IMR-90 (cell line): ENCODE results near the gene CDK6. TPM values are rescaled to one million over a fixed set of nuclear protein-coding genes. Genes with fewer than 3 reads are reported as not detected.

ENCODE experiments used
- ATAC-seq: fragments of 200-7000 bp; cut with Tn5 transposase; 2 replicates; pipeline ENCODE4 v1.9.1; 2020; ENCODE audit warnings: low read depth, mild to moderate bottlenecking, moderate library complexity
- BruUV-seq: library from RNA; stranded (reverse); fragments of 400-500 nt; replicated peaks from 2 replicates; lab custom pipeline; 2021; lab: Mats Ljungman, UMichigan
- CTCF ChIA-PET: fragments of 300-600 bp; formaldehyde crosslinking; extraction: SDS; loops from one replicate; lab custom pipeline; 2021; ENCODE audit warnings: antibody characterized with exemption; lab: Yijun Ruan, JAX
- POLR2A ChIA-PET: fragments of 300-600 bp; sonication (Branson Sonifier 250); formaldehyde crosslinking; loops from one replicate; lab custom pipeline; 2022; ENCODE audit warnings: antibody characterized with exemption; ENCODE audit not compliant: unreplicated experiment; lab: Charles Lee
- DNase-seq: peaks from one replicate; pipeline ENCODE4 v3.0.0; 2013
- H2AFZ ChIP-seq: replicated peaks from 2 replicates; pipeline ENCODE3; 2013; ENCODE audit warnings: low read length, mild to moderate bottlenecking; ENCODE audit not compliant: poor library complexity
- H2AK5ac ChIP-seq: 2 replicates; pipeline ENCODE4 v1.6.1; 2013; ENCODE audit warnings: low read depth, low read length, inconsistent platforms
- H2AK9ac ChIP-seq: replicated peaks from 2 replicates; pipeline ENCODE3; 2013; ENCODE audit warnings: mild to moderate bottlenecking, low read depth, low read length, moderate library complexity; ENCODE audit not compliant: poor library complexity
- H2BK120ac ChIP-seq: 2 replicates; pipeline ENCODE4 v1.6.1; 2013; ENCODE audit warnings: low read depth, low read length, inconsistent platforms
- H2BK15ac ChIP-seq: 3 replicates; pipeline ENCODE4 v1.6.1; 2013; ENCODE audit warnings: low read depth, low read length, inconsistent platforms
- H2BK20ac ChIP-seq: 2 replicates; pipeline ENCODE4 v1.6.1; 2013; ENCODE audit warnings: low read depth, mild to moderate bottlenecking, inconsistent platforms, low read length, moderate library complexity
- H2BK5ac ChIP-seq: 2 replicates; pipeline ENCODE4 v1.6.1; 2013; ENCODE audit warnings: mild to moderate bottlenecking, low read depth, low read length, inconsistent platforms; ENCODE audit not compliant: poor library complexity, severe bottlenecking
- H3K14ac ChIP-seq: replicated peaks from 2 replicates; pipeline ENCODE4 v1.6.1; 2013; ENCODE audit warnings: low read depth, low read length, inconsistent platforms
- H3K18ac ChIP-seq: 2 replicates; pipeline ENCODE4 v1.6.1; 2013; ENCODE audit warnings: low read depth, low read length, control low read depth
- H3K23ac ChIP-seq: 2 replicates; pipeline ENCODE4 v1.6.1; 2013; ENCODE audit warnings: low read depth, low read length, inconsistent platforms
- H3K27ac ChIP-seq: 2 replicates; pipeline ENCODE4 v1.5.1; 2013; ENCODE audit warnings: mild to moderate bottlenecking, control low read depth, low read length; ENCODE audit not compliant: insufficient read depth
- H3K27me3 ChIP-seq: 2 replicates; pipeline ENCODE4 v1.6.1; 2013; ENCODE audit warnings: low read length; ENCODE audit not compliant: control insufficient read depth, insufficient read depth
- H3K36me3 ChIP-seq: 2 replicates; pipeline ENCODE4 v1.6.1; 2013; ENCODE audit warnings: low read length, mixed read lengths; ENCODE audit not compliant: control insufficient read depth, insufficient read depth
- H3K4ac ChIP-seq: 2 replicates; pipeline ENCODE4 v1.6.1; 2013; ENCODE audit warnings: low read depth, low read length, inconsistent platforms
- H3K4me1 ChIP-seq: 2 replicates; pipeline ENCODE4 v1.6.1; 2013; ENCODE audit warnings: low read length, mixed read lengths; ENCODE audit not compliant: control insufficient read depth, insufficient read depth
- H3K4me2 ChIP-seq: 2 replicates; pipeline ENCODE4 v1.6.1; 2013; ENCODE audit warnings: low read depth, mild to moderate bottlenecking, control low read depth, low read length, moderate library complexity
- H3K4me3 ChIP-seq: 2 replicates; pipeline ENCODE4 v1.5.1; 2013; ENCODE audit warnings: low read depth, mild to moderate bottlenecking, control low read depth, low read length, moderate library complexity; ENCODE audit not compliant: insufficient read depth
- H3K56ac ChIP-seq: 2 replicates; pipeline ENCODE4 v1.6.1; 2013; ENCODE audit warnings: low read length, inconsistent platforms; ENCODE audit not compliant: insufficient read depth; ENCODE audit errors: extremely low read depth
- H3K79me1 ChIP-seq, 2 experiments: 2 replicates each; pipeline ENCODE4 v1.6.1; 2013; ENCODE audit warnings: low read length in 2 of 2, inconsistent platforms in 1 of 2, low read depth in 1 of 2
- H3K9ac ChIP-seq: 2 replicates; pipeline ENCODE4 v1.6.1; 2013; ENCODE audit warnings: low read depth, low read length, control low read depth
- H3K9me1 ChIP-seq: 2 replicates; pipeline ENCODE4 v1.6.1; 2013; ENCODE audit warnings: low read length, inconsistent platforms; ENCODE audit not compliant: insufficient read depth
- H3K9me3 ChIP-seq: 2 replicates; pipeline ENCODE4 v1.6.1; 2013; ENCODE audit warnings: low read length; ENCODE audit not compliant: control insufficient read depth, insufficient read depth
- H4K20me1 ChIP-seq: 2 replicates; pipeline ENCODE4 v1.6.1; 2013; ENCODE audit warnings: low read length, inconsistent platforms; ENCODE audit not compliant: insufficient read depth
- H4K5ac ChIP-seq: 2 replicates; pipeline ENCODE4 v1.6.1; 2013; ENCODE audit warnings: mild to moderate bottlenecking, low read depth, low read length, control low read depth
- H4K8ac ChIP-seq, 2 experiments: 2 replicates each; pipeline ENCODE4 v1.6.1; 2013; ENCODE audit warnings: low read depth in 2 of 2, low read length in 2 of 2, control low read depth in 1 of 2, inconsistent platforms in 1 of 2
- H4K91ac ChIP-seq: 2 replicates; pipeline ENCODE4 v1.6.1; 2013; ENCODE audit warnings: low read depth, low read length, inconsistent platforms; ENCODE audit not compliant: insufficient read depth
- BHLHE40 ChIP-seq: fragments of 150-350 bp; IDR thresholded peaks from 2 replicates; pipeline ENCODE4 v1.6.1; 2016; ENCODE audit warnings: mild to moderate bottlenecking, low read depth, low read length
- CEBPB ChIP-seq: IDR thresholded peaks from 2 replicates; pipeline ENCODE4 v1.6.1; 2012; ENCODE audit warnings: low read depth, low read length, improper control_type of control experiment
- CHD1 ChIP-seq: IDR thresholded peaks from 2 replicates; pipeline ENCODE4 v1.6.1; 2012; ENCODE audit warnings: low read depth, low read length, improper control_type of control experiment
- CTCF ChIP-seq: conservative IDR thresholded peaks from 2 replicates; pipeline ENCODE4 v1.5.1; 2012; ENCODE audit warnings: mild to moderate bottlenecking, low read depth, low read length, improper control_type of control experiment
- ELK1 ChIP-seq: fragments of 150-350 bp; IDR thresholded peaks from 2 replicates; pipeline ENCODE4 v1.6.1; 2016; ENCODE audit warnings: low read depth, mild to moderate bottlenecking, low read length, moderate library complexity, borderline replicate concordance
- FOS ChIP-seq: fragments of 150-350 bp; IDR thresholded peaks from 2 replicates; pipeline ENCODE4 v1.6.1; 2016; ENCODE audit warnings: low read depth, low read length
- MAFK ChIP-seq: IDR thresholded peaks from 2 replicates; pipeline ENCODE4 v1.6.1; 2012; ENCODE audit warnings: low read depth, low read length, improper control_type of control experiment
- MAZ ChIP-seq: IDR thresholded peaks from 2 replicates; pipeline ENCODE4 v1.6.1; 2012; ENCODE audit warnings: low read depth, mild to moderate bottlenecking, low read length, improper control_type of control experiment, moderate library complexity, borderline replicate concordance
- MXI1 ChIP-seq: IDR thresholded peaks from 2 replicates; pipeline ENCODE4 v1.6.1; 2012; ENCODE audit warnings: low read depth, mild to moderate bottlenecking, low read length, moderate library complexity, borderline replicate concordance
- NFE2L2 ChIP-seq: fragments of 150-350 bp; IDR thresholded peaks from 2 replicates; pipeline ENCODE4 v1.6.1; 2016; ENCODE audit warnings: low read depth, mild to moderate bottlenecking, low read length
- POLR2A ChIP-seq: IDR thresholded peaks from 2 replicates; pipeline ENCODE4 v1.6.1; 2012; ENCODE audit warnings: mild to moderate bottlenecking, low read depth, low read length
- RAD21 ChIP-seq: IDR thresholded peaks from 2 replicates; pipeline ENCODE4 v1.6.1; 2012; ENCODE audit warnings: low read length, improper control_type of control experiment
- RCOR1 ChIP-seq: IDR thresholded peaks from 2 replicates; pipeline ENCODE4 v1.6.1; 2012; ENCODE audit warnings: mild to moderate bottlenecking, low read length, improper control_type of control experiment; ENCODE audit not compliant: insufficient replicate concordance
- RFX5 ChIP-seq: IDR thresholded peaks from 2 replicates; pipeline ENCODE4 v1.8.0; 2012; ENCODE audit warnings: low read depth, mild to moderate bottlenecking, low read length, moderate library complexity
- SMC3 ChIP-seq: fragments of 150-350 bp; IDR thresholded peaks from 2 replicates; pipeline ENCODE4 v1.6.1; 2016; ENCODE audit warnings: low read depth, mild to moderate bottlenecking, antibody characterized with exemption, low read length, moderate library complexity
- WGBS, 2 experiments: methylation state at CpG; one replicate each; pipeline versions ENCODE4 v1.1.5 to v1.1.7; 2013; ENCODE audit warnings: missing lambda C conversion rate in 2 of 2; ENCODE audit not compliant: insufficient read length in 1 of 2; ENCODE audit errors: extremely low coverage in 2 of 2; 5-methylcytosine and 5-hydroxymethylcytosine counted together
- dilution Hi-C: fragments of 300-500 bp; cut with HindIII; formaldehyde crosslinking; loops from one replicate; pipeline ENCODE4 v1.14.3; 2018; ENCODE audit warnings: low sequenced_read_pairs; ENCODE audit not compliant: unreplicated experiment
- in situ Hi-C: fragments of 300-500 bp; cut with MboI; formaldehyde crosslinking; loops from 3 replicates; pipeline ENCODE4 v1.14.3; 2019; ENCODE audit warnings: low sequenced_read_pairs, inconsistent platforms, mixed read lengths
- intact Hi-C: fragments of 100-400 bp; cut with micrococcal nuclease; formaldehyde crosslinking; loops from 2 replicates; pipeline ENCODE4 v1.10.0; 2022
- polyA plus RNA-seq, 3 experiments: library from polyadenylated mRNA; depleted of rRNA; stranded (reverse); fragments of >200 nt; gene quantifications; 2 replicates each; pipeline ENCODE4 v1.2.3, GENCODE V29; 2012; ENCODE audit warnings: low replicate concordance in 1 of 3
- total RNA-seq: library from RNA; depleted of rRNA; stranded (reverse); fragments of >200 nt; gene quantifications from 2 replicates; pipeline ENCODE4 v1.2.3, GENCODE V29; 2012

Gene CDK6
- total and polyA plus RNA-seq, 2 of the 4 experiments (the other 2 are of a cell fraction) = 21.5 to 195 TPM

DNA sequence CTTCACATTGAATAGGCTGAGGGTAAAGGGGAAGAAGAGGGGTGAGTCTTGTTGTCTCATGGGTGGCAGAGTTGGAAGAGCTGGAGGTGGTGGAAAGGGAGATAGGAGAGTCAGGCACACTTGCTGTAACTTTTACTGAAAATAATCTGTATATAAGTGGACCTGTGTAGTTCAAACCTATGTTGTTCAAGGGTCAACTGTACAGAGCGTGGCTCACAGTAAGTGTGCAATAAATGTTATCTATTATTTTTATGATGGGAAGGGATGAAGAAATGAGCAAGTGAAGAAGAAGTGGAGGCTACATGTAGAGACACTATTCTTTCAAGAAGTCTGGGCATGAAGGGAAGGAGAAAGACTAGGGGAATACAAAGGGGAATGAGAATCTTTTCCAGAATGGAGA lies 174.7 kb downstream of the CDK6 start:
- in situ Hi-C loops = no loop called here
- ATAC-seq = no peak
- H2BK120ac ChIP-seq = no peak overlapping the region
- CTCF ChIA-PET = no interaction called here
- WGBS, 2 experiments = 100% methylated on average over 1 of the region's 1 CpG; no CpG with 5 or more reads in 1 of the 2 experiments
- no peak overlapping the region for H3K18ac ChIP-seq
- H3K14ac ChIP-seq = no peak overlapping the region
- H2AFZ ChIP-seq = no peak overlapping the region
- no peaks in the 10 kb centered on the region for H3K9me3 ChIP-seq
- no peak for DNase-seq
- no peak for TF ChIP-seq FOS
- no peak for TF ChIP-seq NFE2L2
- TF ChIP-seq BHLHE40 = no peak
- no peak for TF ChIP-seq SMC3
- TF ChIP-seq ELK1 = no peak
- no peak for TF ChIP-seq CTCF
- TF ChIP-seq CEBPB = no peak
- no peak for TF ChIP-seq MAFK
- no peak for TF ChIP-seq RCOR1
- TF ChIP-seq MXI1 = no peak
- TF ChIP-seq CHD1 = no peak
- TF ChIP-seq RFX5 = no peak
- no peak for TF ChIP-seq POLR2A
- no peak for TF ChIP-seq MAZ
- TF ChIP-seq RAD21 = no peak
- H2AK9ac ChIP-seq = no peak overlapping the region
- H3K4me1 ChIP-seq = peaks cover 5% of the 10 kb centered on the region
- H3K36me3 ChIP-seq = peaks cover 20% of the 10 kb centered on the region
- H3K79me1 ChIP-seq = peaks cover 67 to 84% of the 10 kb centered on the region in 2 experiments
- no peak overlapping the region for H4K5ac ChIP-seq
- no peak overlapping the region for H2BK5ac ChIP-seq
- BruUV-seq = no TSS peak
- intact Hi-C loops = no loop called here
- H2AK5ac ChIP-seq = no peak overlapping the region
- no peak overlapping the region for H2BK20ac ChIP-seq
- no peak overlapping the region for H3K4me2 ChIP-seq
- no peak overlapping the region for H3K27ac ChIP-seq
- no peak overlapping the region for H3K9ac ChIP-seq
- H3K9me1 ChIP-seq = peaks cover 27% of the 10 kb centered on the region
- no peak overlapping the region for H3K4me3 ChIP-seq
- POLR2A ChIA-PET = no interaction called here
- H4K8ac ChIP-seq = no peak overlapping the region
- H3K56ac ChIP-seq = no peak overlapping the region
- H4K20me1 ChIP-seq = peaks cover 34% of the 10 kb centered on the region; the same call in 1 of the 2 replicates
- H3K27me3 ChIP-seq = no peaks in the 10 kb centered on the region
- dilution Hi-C loops = no loop called here
- no peak overlapping the region for H3K4ac ChIP-seq
- no peak overlapping the region for H4K91ac ChIP-seq
- no peak overlapping the region for H3K23ac ChIP-seq
- H2BK15ac ChIP-seq = no peak overlapping the region
